Measurements from ENCODE around the gene DENND1A.

DNA sequence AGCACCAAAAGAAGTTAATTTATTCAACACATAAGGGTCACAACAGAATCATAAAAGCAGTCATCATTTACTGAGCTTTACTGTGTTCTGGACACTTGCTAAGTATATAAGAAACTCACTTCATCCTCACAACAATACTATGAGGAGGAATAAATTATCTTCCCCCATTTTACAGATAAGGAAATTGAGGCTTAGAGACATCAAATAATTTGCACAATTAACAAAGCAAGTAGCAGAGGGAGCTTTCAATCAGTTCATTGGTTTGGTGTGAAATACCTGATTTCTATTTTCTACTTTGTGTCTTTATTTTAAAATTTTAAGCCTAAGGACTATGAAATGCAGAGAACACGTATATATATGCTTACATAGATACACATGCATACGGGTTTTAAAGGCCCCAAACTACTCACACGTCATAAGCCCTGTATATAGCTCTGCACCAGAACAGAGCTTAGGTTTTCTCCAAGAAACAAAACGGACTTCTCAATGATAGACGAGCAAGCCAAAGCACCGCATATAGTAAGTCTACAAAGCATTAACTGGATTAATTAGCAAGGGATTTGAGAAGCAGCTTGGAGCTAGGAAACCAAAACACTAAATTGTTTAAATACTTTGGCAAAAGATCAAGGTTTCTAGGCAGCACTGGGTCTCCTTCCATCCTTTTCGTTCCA lies 95.6 kb downstream of the DENND1A start:
- TF ChIP-seq, protein P1, sequence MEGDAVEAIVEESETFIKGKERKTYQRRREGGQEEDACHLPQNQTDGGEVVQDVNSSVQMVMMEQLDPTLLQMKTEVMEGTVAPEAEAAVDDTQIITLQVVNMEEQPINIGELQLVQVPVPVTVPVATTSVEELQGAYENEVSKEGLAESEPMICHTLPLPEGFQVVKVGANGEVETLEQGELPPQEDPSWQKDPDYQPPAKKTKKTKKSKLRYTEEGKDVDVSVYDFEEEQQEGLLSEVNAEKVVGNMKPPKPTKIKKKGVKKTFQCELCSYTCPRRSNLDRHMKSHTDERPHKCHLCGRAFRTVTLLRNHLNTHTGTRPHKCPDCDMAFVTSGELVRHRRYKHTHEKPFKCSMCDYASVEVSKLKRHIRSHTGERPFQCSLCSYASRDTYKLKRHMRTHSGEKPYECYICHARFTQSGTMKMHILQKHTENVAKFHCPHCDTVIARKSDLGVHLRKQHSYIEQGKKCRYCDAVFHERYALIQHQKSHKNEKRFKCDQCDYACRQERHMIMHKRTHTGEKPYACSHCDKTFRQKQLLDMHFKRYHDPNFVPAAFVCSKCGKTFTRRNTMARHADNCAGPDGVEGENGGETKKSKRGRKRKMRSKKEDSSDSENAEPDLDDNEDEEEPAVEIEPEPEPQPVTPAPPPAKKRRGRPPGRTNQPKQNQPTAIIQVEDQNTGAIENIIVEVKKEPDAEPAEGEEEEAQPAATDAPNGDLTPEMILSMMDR (IDR thresholded peaks at IDR 0.05), result no peak
- TF ChIP-seq POLR2A (IDR thresholded peaks at IDR 0.05), result no peak

Measured in right lobe of liver (tissue), 4 donors.